Mucosa of rectum (tissue), 2 donors: ENCODE measurements around the gene CAPN7.
A peak's percentile ranks its signal among the peaks of the same experiment; 100 is the strongest.

Experiments used
- H3K27ac ChIP-seq, 2 donors: one replicate each; pipeline ENCODE4 v1.7.0; 2013; ENCODE audit warnings: inconsistent platforms in 2 of 2, low read depth in 2 of 2, low read length in 2 of 2
- H3K27me3 ChIP-seq, 2 donors: one replicate each; pipeline ENCODE4 v1.7.0; 2013; ENCODE audit warnings: low read length in 2 of 2; ENCODE audit not compliant: control insufficient read depth in 2 of 2, insufficient read depth in 2 of 2
- H3K36me3 ChIP-seq, 2 donors: one replicate each; pipeline ENCODE4 v1.7.0; 2013; ENCODE audit warnings: low read length in 2 of 2; ENCODE audit not compliant: control insufficient read depth in 2 of 2, insufficient read depth in 2 of 2
- H3K4me1 ChIP-seq, 2 donors: one replicate each; pipeline ENCODE4 v1.7.0; 2013; ENCODE audit warnings: low read length in 2 of 2, mild to moderate bottlenecking in 1 of 2; ENCODE audit not compliant: control insufficient read depth in 2 of 2, insufficient read depth in 2 of 2
- H3K4me3 ChIP-seq, 2 donors: one replicate each; pipeline ENCODE4 v1.7.0; 2013; ENCODE audit warnings: low read length in 2 of 2
- H3K9ac ChIP-seq, 2 donors: one replicate each; pipeline ENCODE4 v1.7.0; 2013; ENCODE audit warnings: low read length in 2 of 2, low read depth in 1 of 2, mild to moderate bottlenecking in 1 of 2
- H3K9me3 ChIP-seq, 2 donors: one replicate each; pipeline ENCODE4 v1.7.0; 2013; ENCODE audit warnings: low read length in 2 of 2; ENCODE audit not compliant: control insufficient read depth in 2 of 2
- donor health status: healthy.
- donor health status: Normal muscosa, but diverticular disease.

The CAPN7 gene

GRCh38 chr3:15262021-15262420 is 56.0 kb downstream of the CAPN7 start:
- Histone ChIP-seq H3K27me3 (no peaks in the 10 kb centered on the region), H3K36me3 (peaks cover 3 to 19% of the 10 kb centered on the region in 2 donors), H3K27ac (no peak overlapping the region), H3K9me3 (no peaks in the 10 kb centered on the region), H3K4me3 (no peak overlapping the region), H3K4me1 (peaks cover 2 to 8% of the 10 kb centered on the region in 2 donors), H3K9ac (no peak overlapping the region)

- no peak overlapping the region for H3K9ac ChIP-seq
- H3K4me3 ChIP-seq = no peak overlapping the region
- peaks cover 4 to 9% of the 10 kb centered on the region in 2 donors for H3K4me1 ChIP-seq
- no peak overlapping the region for H3K27ac ChIP-seq
- H3K27me3 ChIP-seq = no peaks in the 10 kb centered on the region
- peaks cover 2 to 9% of the 10 kb centered on the region in 2 donors for H3K36me3 ChIP-seq
- H3K9me3 ChIP-seq = no peaks in the 10 kb centered on the region
Observed at GRCh38 chr3:15263120-15263519, 57.1 kb downstream of the CAPN7 start.

GRCh38 chr3:15263926-15264325 is 57.9 kb downstream of the CAPN7 start:
- Histone ChIP-seq H3K4me3 (no peak overlapping the region), H3K9me3 (no peaks in the 10 kb centered on the region), H3K27ac (no peak overlapping the region), H3K27me3 (no peaks in the 10 kb centered on the region), H3K36me3 (peaks cover 2% of the 10 kb centered on the region in 2 donors), H3K4me1 (peaks cover 6 to 17% of the 10 kb centered on the region in 2 donors), H3K9ac (no peak overlapping the region)

GRCh38 chr3:15264486-15264885 is 58.4 kb downstream of the CAPN7 start:
- Histone ChIP-seq H3K9ac (no peak overlapping the region), H3K4me3 (no peak overlapping the region), H3K9me3 (no peaks in the 10 kb centered on the region), H3K36me3 (peaks cover 0 to 2% of the 10 kb centered on the region in 2 donors), H3K4me1 (peaks cover 10 to 22% of the 10 kb centered on the region in 2 donors), H3K27ac (no peak overlapping the region), H3K27me3 (no peaks in the 10 kb centered on the region)

GRCh38 chr3:15265655-15266509 is 59.8 kb downstream of the CAPN7 start:
- H3K4me1 ChIP-seq = peaks cover 17 to 31% of the 10 kb centered on the region in 2 donors
- H3K27ac ChIP-seq = no peak overlapping the region
- no peak overlapping the region for H3K4me3 ChIP-seq

GRCh38 chr3:15266510-15267376 is 60.7 kb downstream of the CAPN7 start:
- H3K9ac ChIP-seq = no peak overlapping the region
- no peak overlapping the region for H3K4me3 ChIP-seq
- H3K9me3 ChIP-seq = no peaks in the 10 kb centered on the region
- H3K4me1 ChIP-seq = peaks cover 17 to 30% of the 10 kb centered on the region in 2 donors
- no peaks in the 10 kb centered on the region for H3K27me3 ChIP-seq
- H3K36me3 ChIP-seq = no peaks in the 10 kb centered on the region
- no peak overlapping the region for H3K27ac ChIP-seq

More at GRCh38 chr3:15265655-15266509, 59.8 kb downstream of the CAPN7 start:
- Histone ChIP-seq H3K9ac (no peak overlapping the region), H3K9me3 (no peaks in the 10 kb centered on the region), H3K36me3 (no peaks in the 10 kb centered on the region), H3K27me3 (no peaks in the 10 kb centered on the region)

- H3K9ac ChIP-seq = no peak overlapping the region
Observed at GRCh38 chr3:15267502-15267901, 61.5 kb downstream of the CAPN7 start.

GRCh38 chr3:15268033-15268631 is 62.1 kb downstream of the CAPN7 start:
- Histone ChIP-seq H3K27ac (no peak overlapping the region), H3K4me1 (peaks cover 17 to 26% of the 10 kb centered on the region in 2 donors), H3K36me3 (no peaks in the 10 kb centered on the region), H3K27me3 (no peaks in the 10 kb centered on the region), H3K9ac (no peak overlapping the region), H3K4me3 (no peak overlapping the region), H3K9me3 (no peaks in the 10 kb centered on the region)

More at GRCh38 chr3:15267502-15267901, 61.5 kb downstream of the CAPN7 start:
- Histone ChIP-seq H3K27ac (no peak overlapping the region), H3K4me3 (no peak overlapping the region), H3K4me1 (peaks cover 17 to 27% of the 10 kb centered on the region in 2 donors), H3K27me3 (no peaks in the 10 kb centered on the region), H3K9me3 (no peaks in the 10 kb centered on the region), H3K36me3 (no peaks in the 10 kb centered on the region)

- no peaks in the 10 kb centered on the region for H3K36me3 ChIP-seq
- no peaks in the 10 kb centered on the region for H3K27me3 ChIP-seq
- H3K27ac ChIP-seq = peak overlapping the region; percentile 2 to 23
- peaks cover 17 to 23% of the 10 kb centered on the region in 2 donors for H3K4me1 ChIP-seq
- H3K4me3 ChIP-seq = peak overlapping the region in 1 of 2 donors; percentile 45
- no peak overlapping the region for H3K9ac ChIP-seq
- H3K9me3 ChIP-seq = no peaks in the 10 kb centered on the region
Observed at GRCh38 chr3:15269091-15269989, 63.3 kb downstream of the CAPN7 start.
